GM12891 (cell line): Measurements from ENCODE around the gene ELAVL4.

Experiments
- PAX5 ChIP-seq: IDR thresholded peaks from 2 replicates; pipeline ENCODE4 v1.6.1; 2011; ENCODE audit warnings: low read length, moderate library complexity, mild to moderate bottlenecking; ENCODE audit not compliant: insufficient read depth, severe bottlenecking
- POLR2A ChIP-seq: IDR thresholded peaks from 2 replicates; pipeline ENCODE4 v1.6.1; 2011; ENCODE audit warnings: low read depth, low read length, control low read depth
- POLR2AphosphoS5 ChIP-seq: IDR thresholded peaks from 2 replicates; pipeline ENCODE4 v1.6.1; 2011; ENCODE audit warnings: low read depth, low read length, control low read depth
- POU2F2 ChIP-seq: IDR thresholded peaks from 2 replicates; pipeline ENCODE4 v1.6.1; 2011; ENCODE audit warnings: low read depth, mild to moderate bottlenecking, control low read depth, low read length, moderate library complexity
- SPI1 ChIP-seq: IDR thresholded peaks from 2 replicates; pipeline ENCODE4 v1.6.1; 2011; ENCODE audit warnings: low read depth, low read length, control low read depth
- TAF1 ChIP-seq: IDR thresholded peaks from 2 replicates; pipeline ENCODE4 v1.6.1; 2011; ENCODE audit warnings: low read depth, low read length, control low read depth

DNA sequence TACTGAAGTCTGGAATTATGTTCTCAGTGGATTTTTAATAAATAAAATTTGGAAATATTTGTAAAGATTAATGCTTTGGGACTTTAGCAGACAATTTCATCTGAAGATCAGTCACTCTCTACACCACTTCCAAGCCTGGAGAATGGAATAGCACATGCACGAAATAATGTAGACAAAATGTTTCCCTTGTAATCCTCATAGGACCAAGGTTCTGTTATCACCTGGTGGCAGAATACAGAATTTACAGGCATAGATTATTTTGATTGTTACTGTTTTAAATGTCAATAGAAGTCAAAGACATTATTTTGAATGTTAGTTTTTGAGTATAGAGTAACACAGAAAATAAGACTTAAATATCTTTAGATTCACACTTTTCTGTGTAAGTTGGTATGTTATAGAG lies 9.1 kb upstream of the ELAVL4 start:
- TF ChIP-seq POLR2AphosphoS5, result no peak
- TF ChIP-seq POLR2A, result no peak
- no peak for TF ChIP-seq TAF1
- no peak for TF ChIP-seq POU2F2
- no peak for TF ChIP-seq SPI1
- TF ChIP-seq PAX5, result no peak
